Activated naive CD4-positive, alpha-beta T cell (primary cell): Measurements from ENCODE around the gene SNRPA.
"Not testable (repeated sequence)": the region's sequence is repeated elsewhere in the genome, so short reads cannot be mapped to it uniquely, and the experiment has no call there.

Experiments used
- DNase-seq, 4 experiments: peaks; one replicate each; lab custom pipeline; 2025; lab: John Stamatoyannopoulos, UW

SNRPA gene

DNA sequence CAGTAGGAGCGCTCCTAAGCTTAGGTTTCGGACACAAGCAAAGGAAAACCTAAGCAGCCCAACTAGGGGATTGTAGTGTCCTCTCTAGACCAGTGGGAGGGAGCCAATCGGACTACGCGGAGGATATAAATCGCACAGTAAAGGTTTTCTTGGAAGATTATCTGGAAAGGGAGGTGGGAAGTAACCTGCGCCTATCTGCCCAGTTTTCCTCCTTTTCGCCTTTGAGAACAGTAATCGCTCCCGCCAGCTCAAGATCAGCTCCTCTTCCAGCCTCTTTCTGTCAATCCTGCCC is 26.6 kb downstream of the SNRPA start:
- no peak for DNase-seq

- DNase-seq, result peak; percentile 98 to 100 (median 98)
Measured at GRCh38 chr19:40777937-40778705, 27.1 kb downstream of the SNRPA start, which contains the start of gene RAB4B. RAB4B (plus strand) TSS chr19:40778247; CDS start chr19:40778376, 129 bp downstream.

DNA sequence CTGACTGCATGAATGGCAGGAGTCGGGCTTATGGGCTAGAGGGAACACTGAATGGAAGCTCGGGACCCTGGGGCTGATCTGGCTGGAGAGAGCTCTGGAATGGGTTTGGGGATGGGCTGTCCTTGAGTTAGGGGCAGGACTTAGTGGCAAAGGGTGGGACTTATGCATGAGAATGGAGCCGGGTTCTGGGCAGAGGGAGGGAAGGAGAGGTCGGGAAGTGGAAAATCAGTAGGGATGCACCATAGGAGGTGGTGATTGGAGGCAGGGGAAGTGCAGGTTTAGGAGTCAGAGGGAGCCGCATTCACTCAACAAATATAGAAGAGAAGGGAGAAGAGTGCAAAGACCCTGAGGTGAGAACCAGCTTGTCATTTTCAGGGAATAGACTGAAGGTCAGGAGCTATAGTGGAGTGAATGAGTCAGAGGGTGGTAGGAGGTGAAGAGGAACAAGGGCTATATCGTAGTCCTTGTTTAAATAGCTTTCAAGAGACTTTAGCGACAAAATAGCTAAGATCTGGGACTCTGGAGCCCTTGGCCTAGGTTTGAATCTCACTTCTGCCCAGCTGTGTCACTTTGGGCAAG is 27.8 kb downstream of the SNRPA start:
- no peak for DNase-seq

GRCh38 chr19:40780582-40780981 is 29.6 kb downstream of the SNRPA start:
- DNase-seq, result no peak

- DNase-seq, result no peak
Measured at GRCh38 chr19:40781140-40781539, 30.1 kb downstream of the SNRPA start.

DNA sequence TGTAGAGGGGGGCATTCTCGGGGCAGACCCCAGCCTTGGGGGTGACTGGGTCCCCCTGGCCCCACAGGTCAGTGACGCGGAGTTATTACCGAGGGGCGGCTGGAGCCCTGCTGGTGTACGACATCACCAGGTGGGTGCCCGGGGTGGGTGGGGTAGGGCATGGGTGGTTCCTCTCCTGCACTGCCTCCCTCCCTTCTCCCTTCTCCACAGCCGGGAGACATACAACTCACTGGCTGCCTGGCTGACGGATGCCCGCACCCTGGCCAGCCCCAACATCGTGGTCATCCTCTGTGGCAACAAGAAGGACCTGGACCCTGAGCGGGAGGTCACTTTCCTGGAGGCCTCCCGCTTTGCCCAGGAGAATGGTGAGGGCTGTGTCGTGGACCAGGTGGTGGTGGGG is 32.7 kb downstream of the SNRPA start:
- DNase-seq, result no peak

- not testable (repeated sequence) for DNase-seq
Measured at GRCh38 chr19:40784146-40784545, 33.1 kb downstream of the SNRPA start.

DNA sequence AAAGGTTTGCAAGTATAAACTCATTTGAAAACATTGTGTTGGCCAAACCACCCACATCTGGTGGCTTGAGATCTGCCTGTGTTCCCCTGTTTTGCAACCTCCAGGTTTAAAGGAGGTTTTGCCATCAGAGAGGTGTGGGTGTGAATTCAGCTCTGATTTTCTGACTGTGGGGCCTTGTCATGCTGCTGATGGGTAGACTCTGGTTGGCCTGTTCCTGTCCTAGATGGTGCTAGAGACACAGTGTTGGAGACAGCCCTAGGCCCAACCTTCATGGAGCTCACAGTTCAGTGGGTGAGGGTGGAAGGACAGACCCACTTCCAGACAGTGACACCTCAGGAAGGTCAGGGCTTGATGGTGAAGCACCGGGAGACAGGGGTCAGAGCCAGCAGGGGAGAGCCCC is 34.5 kb downstream of the SNRPA start:
- no peak for DNase-seq

DNA sequence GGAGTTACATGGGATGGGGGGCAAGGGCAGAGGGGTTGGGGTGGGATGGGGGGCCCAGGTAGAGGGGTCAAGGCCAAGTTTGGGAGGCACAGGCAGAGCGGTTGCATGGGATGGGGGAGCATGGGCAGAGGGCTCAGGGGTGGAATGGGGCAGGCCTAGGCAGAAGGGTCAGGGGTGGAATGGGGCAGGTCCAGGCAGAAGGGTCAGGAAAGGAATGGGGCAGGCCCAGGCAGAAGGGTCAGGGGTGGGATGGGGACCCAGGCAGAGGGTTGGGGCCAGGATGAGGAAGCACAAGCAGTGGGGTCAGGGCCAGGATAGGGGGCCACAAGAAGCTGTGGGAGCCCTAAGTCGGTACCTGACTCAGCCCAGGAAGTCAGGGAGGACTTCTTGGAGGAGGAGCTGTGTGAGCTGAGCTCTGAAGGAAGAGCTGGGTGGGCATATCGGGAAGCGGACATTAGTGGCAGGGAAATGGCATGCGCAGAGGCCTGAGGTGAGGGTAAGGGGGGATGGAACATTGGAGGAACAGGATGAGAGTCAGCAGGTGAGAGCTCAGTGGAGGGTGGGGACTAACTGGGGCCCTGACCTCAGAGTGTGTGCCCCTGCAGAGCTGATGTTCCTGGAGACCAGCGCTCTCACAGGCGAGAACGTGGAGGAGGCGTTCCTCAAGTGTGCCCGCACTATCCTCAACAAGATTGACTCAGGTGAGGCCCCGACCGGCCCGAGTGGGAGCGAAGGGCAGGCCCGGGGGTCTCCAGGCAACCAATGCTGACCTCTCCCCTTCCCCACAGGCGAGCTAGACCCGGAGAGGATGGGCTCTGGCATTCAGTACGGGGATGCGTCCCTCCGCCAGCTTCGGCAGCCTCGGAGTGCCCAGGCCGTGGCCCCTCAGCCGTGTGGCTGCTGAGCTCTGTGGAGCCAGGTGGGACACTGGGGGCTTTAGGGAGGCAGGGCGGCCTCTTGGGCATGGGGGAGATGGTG is 35.3 kb downstream of the SNRPA start:
- DNase-seq, result no peak

DNA sequence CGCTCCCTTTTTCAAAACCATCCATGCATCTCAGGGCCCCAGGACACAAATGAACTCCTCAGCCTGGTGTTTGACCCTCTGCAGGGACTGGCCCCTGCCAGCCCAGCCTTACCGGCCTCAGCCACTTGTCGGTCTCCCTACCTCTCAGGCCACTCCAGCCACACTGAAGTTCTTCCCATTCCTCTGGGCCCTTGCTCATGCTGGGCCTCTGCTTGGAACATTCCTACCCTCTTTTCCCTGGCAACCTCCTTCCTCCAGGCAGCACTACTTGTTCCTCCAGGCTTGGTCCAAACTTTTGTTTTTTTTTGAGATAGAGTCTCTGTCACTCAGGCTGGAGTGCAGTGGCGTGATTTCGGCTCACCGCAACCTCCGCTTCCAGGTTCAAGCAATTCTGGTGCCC is 40.3 kb downstream of the SNRPA start:
- no peak for DNase-seq

GRCh38 chr19:40791996-40792395 is 41.0 kb downstream of the SNRPA start:
- no peak for DNase-seq

DNA sequence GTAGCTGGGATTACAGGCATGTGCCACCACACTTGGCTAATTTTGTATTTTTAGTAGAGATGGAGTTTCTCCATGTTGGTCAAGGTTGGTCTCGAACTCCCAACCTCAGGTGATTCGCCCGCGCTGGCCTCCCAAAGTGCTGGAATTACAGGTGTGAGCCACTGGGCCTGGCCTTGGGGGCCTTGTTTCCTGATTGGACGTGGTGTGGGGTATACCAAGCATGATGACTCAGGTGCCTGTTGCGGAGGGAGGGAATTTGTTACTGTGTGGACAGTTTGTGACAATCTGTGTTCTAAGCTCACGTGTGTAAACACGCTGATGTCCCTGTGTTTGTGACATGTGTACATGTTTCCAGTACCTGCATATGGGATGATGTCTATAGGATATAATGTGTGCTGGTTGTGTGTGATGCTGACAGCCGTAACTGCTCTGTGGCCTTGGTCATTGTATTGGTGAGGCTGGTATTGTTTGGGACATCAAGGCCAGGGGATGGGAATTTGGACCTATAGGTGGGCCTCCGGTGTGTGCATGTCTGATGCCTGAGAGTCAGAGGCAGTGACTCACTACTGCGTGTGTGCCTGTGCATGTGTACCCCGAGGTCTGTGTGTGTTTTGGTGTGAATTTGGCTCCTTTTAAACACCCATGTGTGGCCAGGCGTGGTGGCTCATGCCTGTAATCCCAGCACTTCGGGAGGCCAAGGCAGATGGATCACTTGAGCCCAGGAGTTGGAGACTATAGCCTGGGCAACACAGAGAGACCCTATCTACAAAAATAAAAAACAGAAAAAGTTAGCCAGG is 46.4 kb downstream of the SNRPA start:
- no peak for DNase-seq

GRCh38 chr19:40797963-40798682 is 47.1 kb downstream of the SNRPA start:
- peak in 2 of 4 experiments; percentile 56 to 62 for DNase-seq

DNA sequence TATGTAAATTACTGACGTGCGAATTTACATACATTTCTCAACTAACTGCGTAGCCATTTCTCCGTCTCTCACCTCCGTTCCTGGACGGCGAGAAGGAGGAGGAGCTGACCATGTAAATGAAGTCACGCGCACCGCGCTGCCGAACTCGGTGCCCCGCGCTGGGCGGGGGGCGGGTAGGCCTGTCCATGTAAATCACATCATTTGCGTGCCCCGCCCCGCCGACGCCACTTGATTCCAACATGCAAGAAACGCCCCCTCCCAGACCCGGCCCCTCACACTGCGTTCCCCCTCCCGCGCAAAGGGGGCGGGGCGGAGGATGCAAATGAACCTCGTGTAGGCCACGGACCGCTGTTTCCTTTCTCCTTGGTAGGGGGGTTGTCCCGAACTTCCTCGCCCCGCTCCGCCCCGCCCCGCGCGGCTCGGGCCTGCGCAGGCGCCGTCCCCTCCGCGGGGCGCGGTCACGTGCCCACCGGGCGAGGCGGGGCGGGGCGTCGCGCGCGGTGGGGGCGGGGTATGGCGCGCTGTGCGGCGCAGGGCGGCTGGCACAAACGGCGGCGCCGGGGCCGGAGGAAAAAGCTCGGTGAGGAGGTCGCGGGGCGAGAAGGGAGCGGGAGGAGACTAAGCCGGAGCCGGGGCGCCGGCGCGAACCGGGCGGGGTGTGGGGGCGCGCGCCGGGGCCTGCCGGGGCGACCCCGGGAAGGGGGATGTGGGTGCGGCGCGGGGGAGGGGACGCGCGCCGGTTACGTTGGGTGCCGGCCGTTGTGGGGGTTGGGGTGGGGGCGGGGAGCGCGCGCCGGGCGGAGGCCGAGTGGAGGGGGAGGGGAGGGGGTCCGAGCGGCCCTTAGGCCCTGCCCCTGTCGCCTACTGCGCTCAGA is 47.9 kb downstream of the SNRPA start, which contains the start of gene EGLN2:
TSS of gene EGLN2 (plus strand) at position 509 of the 875 bp plus-strand sequence. CDS start 1,382 bp downstream, outside the sequence.
- DNase-seq, result peak; percentile 99 to 100 (median 100)

DNA sequence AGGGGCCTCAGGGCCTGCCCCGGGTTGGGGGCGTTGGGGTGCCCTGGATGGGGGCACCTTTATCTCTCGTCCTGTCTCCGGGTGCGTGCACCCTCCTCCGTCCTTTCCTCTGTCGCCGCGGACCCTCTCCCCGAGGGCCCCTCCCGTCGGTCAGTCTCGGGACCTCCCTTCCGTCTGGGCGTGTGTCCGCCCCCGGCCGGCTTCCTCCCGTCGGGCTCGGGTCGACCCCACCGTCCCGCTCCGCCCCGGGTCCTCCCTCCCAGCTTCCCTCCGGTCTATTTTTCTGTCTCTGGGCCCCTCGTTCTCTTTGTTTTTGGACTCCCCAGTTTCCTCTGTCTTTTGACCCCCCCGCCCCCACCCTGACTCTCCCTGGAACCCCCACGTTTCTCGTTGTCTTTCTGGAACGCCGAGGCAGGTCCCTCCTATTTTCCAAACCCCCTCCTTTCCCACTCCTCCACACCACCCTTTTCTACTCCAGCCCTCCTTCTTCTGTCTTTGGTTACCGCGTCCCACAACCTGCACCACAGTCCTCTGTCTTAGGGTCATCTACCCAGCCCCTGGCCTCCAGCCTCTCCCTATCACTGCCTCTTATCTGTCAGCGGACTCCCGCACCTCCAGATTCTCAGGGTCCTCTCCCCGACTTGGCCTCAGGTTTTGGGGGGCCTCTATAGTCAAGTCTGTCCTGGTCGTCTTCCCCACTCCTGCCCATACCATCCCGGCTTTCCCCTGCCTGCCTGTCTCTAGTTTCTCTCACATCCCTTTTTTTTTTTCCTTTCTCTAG is 48.7 kb downstream of the SNRPA start:
- DNase-seq, result no peak

DNA sequence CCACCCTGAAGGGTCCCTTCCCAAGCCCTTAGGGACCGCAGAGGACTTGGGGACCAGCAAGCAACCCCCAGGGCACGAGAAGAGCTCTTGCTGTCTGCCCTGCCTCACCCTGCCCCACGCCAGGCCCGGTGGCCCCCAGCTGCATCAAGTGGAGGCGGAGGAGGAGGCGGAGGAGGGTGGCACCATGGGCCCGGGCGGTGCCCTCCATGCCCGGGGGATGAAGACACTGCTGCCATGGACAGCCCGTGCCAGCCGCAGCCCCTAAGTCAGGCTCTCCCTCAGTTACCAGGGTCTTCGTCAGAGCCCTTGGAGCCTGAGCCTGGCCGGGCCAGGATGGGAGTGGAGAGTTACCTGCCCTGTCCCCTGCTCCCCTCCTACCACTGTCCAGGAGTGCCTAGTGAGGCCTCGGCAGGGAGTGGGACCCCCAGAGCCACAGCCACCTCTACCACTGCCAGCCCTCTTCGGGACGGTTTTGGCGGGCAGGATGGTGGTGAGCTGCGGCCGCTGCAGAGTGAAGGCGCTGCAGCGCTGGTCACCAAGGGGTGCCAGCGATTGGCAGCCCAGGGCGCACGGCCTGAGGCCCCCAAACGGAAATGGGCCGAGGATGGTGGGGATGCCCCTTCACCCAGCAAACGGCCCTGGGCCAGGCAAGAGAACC is 49.5 kb downstream of the SNRPA start:
- DNase-seq, result no peak

- DNase-seq, result no peak
Measured at GRCh38 chr19:40800997-40801377, 50.0 kb downstream of the SNRPA start.

- no peak for DNase-seq
Measured at GRCh38 chr19:40801426-40802299, 50.7 kb downstream of the SNRPA start.
